DMS 273 treated with DMSO at 0.1 percent for 48 hours (cell line): Measurements from ENCODE around the gene LGALS8.
"Not testable (repeated sequence)": the region's sequence is repeated elsewhere in the genome, so short reads cannot be mapped to it uniquely, and the experiment has no call there.

Experiments used
- DNase-seq: peaks from one replicate; lab custom pipeline; 2025; lab: John Stamatoyannopoulos, UW

The LGALS8 gene

DNA sequence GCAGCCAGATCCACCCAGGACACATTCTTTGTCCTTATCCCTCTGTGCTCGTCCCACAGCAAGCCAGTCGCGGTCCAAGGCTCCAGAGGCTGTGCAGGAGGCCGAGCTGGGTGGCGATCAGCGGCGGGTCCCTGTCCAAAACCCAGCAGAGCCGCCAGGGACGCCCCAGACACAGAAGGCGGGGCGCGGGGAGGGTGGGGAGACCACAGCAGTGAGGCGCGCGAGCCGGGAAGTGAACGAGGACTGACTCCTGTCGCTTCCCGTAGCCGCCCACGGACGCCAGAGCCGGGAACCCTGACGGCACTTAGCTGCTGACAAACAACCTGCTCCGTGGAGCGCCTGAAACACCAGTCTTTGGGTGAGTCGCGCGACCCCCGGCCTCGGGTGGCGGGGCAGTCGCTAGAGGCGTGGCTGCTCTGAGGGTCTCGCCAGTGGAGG lies at the start of gene LGALS8:
Gene LGALS8 (plus strand): TSS at position 279 of the 438 bp plus-strand sequence. CDS start 2,089 bp downstream, outside the sequence.
- no peak for DNase-seq

- no peak for DNase-seq
Measured at GRCh38 chr1:236476019-236476418, 47.8 kb upstream of the LGALS8 start.

DNA sequence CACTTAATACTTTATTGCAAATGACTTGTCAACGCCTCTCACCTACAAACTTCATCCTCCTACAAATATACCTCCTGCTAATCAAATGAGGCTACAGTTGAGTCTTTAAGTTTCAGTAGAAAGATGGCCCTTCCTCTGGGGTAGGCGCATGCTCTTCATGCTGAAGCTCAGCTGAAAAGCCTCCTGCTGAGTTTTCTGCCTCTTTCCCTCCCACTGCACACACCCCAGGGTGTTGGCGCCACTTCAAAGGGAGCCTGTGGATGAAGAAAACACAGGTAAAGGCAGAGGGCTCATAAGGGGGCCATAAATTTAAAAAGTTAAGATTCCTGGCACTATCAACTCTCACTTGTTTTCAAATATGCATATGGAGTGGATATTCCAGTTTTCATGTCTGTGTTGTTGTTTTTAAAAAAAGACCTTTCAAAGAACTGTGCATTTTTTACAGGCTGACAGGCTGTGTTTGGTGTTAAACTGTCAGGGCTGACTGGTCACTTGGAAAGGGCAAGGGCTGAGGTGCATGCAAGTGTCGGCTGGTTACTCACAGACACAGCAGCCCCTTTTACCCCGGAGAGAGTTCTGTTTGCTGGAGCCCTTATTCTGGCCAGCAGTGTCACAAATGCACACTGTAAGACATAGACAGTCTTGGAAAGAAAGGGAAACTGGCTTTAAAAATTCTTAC lies 42.9 kb upstream of the LGALS8 start:
- DNase-seq, result no peak

DNA sequence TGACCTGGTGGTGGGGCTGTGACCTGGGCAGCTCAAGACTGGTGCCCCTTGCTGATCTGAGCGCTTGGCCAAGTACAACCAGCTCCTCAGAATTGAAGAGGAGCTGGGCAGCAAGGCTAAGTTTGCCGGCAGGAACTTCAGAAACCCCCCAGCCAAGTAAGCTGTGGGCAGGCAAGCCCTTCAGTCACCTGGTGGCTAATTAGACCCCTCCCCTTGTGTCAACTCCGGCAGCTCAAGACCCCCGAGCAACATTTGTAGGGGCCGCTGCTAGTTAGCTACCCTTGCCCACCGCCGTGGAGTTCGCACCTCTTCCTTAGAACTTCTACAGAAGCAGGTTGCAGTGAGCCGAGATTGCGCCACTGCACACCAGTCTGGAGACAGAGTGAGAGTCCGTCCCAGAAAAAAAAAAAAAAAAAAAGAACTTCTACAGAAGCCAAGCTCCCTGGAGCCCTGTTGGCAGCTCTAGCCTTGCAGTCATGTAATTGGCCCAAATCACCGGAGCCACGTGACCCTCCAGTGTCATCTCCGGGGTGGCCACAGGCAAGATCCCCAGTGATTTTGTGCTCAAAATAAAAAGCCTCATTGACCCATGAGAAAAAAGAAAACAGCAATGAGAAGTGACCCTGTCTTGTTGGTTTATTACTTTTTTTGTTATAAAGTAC lies 39.3 kb upstream of the LGALS8 start:
- no peak for DNase-seq

DNA sequence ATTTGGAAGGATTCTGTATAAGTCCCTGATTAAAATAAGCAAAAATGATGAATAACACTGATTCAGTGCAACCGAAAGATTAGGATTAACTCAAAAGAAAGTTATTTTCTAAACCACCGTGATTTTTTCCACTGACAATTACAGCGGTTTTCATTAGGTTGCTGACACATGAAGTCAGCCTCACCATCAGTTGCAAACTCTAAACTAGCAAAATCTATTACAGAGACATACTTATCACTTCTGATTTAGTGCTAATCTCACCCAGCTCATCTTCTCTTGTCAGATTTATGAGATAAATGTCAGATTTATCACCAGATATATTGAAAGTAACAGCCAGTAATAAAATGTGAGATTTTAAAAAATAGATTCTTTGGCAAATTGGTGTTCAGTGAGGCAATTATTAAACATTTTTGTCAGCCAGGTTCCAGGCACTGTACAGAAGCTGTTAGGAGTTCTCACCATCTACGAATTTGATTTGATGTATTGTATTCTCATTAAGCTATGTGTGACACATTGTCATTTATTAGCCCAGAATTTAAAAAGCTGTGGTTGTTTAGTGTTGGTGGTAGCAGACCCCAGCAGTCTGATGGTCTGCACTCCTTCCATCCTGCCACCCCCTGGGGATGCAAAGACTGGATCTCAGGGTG lies 37.3 kb upstream of the LGALS8 start:
- DNase-seq, result no peak

- not testable (repeated sequence) for DNase-seq
Measured at GRCh38 chr1:236489161-236489560, 34.6 kb upstream of the LGALS8 start.

- DNase-seq, result peak; percentile 27
Measured at GRCh38 chr1:236489710-236490377, 33.9 kb upstream of the LGALS8 start.

DNA sequence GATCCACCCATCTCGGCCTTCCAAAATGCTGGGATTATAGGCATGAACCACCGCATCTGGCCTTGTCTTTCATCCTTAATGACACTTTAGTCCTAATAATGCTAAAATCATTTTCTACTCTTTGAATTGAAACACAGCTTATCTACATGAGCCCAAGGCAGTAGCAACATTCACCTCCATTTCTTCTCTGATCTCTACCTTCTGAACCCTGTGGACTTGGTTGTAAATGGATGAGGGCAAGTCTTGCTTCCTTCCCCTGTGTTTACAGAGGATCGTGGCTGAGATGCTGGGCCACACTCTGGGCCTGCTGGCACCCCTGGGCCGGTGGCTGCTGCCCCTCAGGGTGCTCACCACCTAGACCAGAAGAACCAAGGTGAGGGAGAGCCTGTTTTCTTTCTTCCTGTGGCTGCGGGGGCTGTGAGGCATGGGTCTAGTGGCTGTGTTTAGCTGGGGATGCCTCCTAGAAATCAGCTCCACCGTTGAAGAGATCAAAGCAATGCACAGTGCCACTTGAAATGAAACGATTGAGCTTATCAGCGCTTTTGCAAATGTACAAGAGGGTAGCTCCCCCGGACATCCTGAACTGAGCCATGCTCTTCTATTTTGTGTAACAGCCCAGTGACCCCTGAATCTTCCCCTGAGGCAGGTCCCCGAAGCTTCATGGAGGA lies 32.2 kb upstream of the LGALS8 start:
- DNase-seq, result no peak

DNA sequence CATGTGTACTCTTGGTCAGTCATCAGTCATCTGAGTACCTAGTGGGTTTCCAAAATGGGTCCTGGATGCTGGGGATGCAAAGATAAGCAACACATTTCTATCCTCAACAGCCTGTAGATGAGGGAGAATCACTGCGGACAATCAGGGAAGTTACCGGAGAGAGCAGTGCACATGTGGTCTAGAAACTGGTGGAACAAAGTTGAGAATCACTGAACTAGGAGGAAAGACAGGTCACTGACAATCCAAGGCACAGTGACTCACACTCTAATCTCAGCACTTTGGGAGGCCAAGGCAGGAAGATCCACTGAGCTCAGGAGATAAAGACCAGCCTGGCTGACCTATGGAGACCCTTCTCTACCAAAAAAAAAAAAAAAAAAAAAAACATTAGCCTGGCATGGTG lies 31.4 kb upstream of the LGALS8 start:
- DNase-seq, result no peak

GRCh38 chr1:236494082-236494481 lies 29.7 kb upstream of the LGALS8 start:
- no peak for DNase-seq

DNA sequence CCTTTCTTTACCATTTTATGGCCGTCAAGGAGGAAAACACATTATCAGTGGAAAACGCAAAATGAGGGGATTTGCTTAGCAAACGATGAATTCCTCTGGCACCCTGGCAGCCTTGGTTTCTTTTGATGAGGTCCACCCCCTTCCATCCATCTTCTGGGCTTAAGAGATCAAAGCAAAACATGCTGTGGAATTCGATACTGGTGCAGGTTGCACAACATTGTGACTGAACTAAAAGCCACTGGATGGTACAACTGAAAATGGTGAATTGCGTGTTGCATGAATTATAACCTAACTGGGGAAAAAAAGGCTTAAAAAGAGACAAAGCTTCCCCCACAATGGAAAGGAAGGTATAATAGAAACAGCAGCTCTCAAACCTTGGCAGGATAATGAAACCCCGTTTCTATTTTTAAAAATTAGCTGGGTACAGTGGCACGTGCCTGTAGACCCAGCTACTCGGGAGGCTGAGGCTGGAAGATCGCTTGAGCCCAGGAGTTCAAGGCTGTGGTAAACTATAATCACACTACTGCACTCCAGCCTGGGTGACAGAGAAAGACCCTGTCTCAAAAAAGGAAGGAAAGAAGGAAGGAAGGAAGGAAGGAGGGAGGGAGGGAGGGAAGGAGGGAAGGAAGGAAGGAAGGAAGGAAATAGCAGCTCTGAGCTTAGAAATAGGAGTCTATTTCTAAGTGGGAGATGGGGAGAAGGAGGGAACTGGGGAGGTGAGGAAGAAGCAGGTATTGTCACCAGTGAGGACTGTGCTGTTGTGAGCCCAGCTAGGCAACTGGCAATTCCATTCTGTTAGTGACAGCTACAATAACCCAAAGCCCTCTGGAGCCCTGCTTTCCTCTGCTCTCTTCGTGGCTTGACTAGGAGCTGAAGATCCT lies 29.0 kb upstream of the LGALS8 start:
- no peak for DNase-seq

- DNase-seq, result no peak
Measured at GRCh38 chr1:236495467-236496112, 28.2 kb upstream of the LGALS8 start.

DNA sequence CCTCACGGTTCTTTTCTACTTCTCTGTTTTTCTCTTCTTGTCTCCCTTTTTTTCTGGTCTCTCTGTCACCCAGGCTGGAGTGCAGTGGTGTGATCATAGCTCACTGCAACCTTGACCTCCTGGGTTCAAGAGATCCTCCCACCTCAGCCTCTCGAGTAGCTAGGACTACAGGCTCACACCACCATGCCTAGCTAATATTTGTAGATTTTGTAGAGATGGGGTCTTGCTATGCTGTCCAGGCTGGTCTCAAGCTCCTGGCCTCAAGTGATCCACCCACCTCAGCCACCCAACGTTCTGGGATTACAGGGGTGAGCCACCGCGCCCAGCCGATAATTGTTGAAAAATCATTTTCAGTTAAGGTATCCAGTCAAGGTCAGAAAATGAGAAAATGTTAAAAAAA lies 25.9 kb upstream of the LGALS8 start:
- DNase-seq, result no peak

- no peak for DNase-seq
Measured at GRCh38 chr1:236501093-236501492, 22.7 kb upstream of the LGALS8 start.

DNA sequence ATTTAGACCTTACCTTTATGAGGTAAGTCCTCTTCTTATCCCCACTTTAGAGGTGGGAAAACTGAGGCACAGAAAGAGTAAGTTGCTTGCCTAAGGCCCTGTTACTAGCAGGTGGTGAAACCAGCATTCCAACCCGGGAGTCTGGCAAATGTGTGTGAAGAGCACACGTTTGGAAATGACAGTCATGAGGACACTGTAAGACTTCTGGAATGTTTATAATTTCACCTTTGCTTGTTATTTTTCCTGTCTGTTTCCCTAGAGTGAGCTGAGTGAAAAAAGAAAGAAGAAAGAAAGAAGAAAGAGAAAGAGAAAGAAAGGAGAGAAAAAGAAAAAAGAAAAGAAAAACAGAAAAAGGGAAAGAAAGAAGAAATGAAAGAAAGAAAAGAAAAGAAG lies 21.2 kb upstream of the LGALS8 start:
- DNase-seq, result no peak

- no peak for DNase-seq
Measured at GRCh38 chr1:236502972-236503639, 20.7 kb upstream of the LGALS8 start.

GRCh38 chr1:236504338-236504737 lies 19.4 kb upstream of the LGALS8 start:
- DNase-seq, result not testable (repeated sequence)

GRCh38 chr1:236507022-236507700 lies 16.6 kb upstream of the LGALS8 start:
- DNase-seq, result peak; percentile 6

DNA sequence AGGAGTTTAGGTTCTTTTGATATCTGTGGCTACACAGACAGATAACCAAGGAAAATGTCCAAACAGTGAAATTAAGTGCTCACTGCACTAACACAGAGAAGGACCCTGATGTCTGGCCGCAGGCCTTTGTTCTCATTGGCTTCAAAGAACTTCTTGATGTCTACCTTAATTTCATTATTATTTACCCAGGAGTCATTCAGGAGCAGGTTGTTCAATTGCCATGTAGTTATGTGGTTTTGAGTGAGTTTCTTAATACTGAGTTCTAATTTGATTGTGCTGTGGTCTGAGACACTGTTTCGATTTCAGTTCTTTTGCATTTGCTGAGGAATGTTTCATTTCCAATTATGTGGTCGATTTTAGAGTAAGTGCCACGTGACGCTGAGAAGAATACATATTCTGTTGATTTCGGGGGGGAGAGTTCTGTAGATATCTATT lies 15.2 kb upstream of the LGALS8 start:
- DNase-seq, result no peak
